HCT116 (cell line): Measurements from ENCODE around the gene LIMS2. TPM values are rescaled to one million over a fixed set of nuclear protein-coding genes. Genes with fewer than 3 reads are reported as not detected.

Experiments used
- ATAC-seq: fragments of 200-7000 bp; cut with Tn5 transposase; 2 replicates; pipeline ENCODE4 v1.9.1; 2020; ENCODE audit warnings: mild to moderate bottlenecking, moderate library complexity
- BruUV-seq: library from RNA; stranded (reverse); fragments of 400-500 nt; replicated peaks from 2 replicates; lab custom pipeline; 2021; lab: Mats Ljungman, UMichigan
- CTCF ChIA-PET: fragments of 300-600 bp; sonication (Branson Sonifier 250); formaldehyde crosslinking; loops from one replicate; lab custom pipeline; 2021; ENCODE audit warnings: antibody characterized with exemption; lab: Charles Lee
- POLR2A ChIA-PET: fragments of 300-600, 350-600 bp; sonication (Branson Sonifier 250); formaldehyde crosslinking; loops from one replicate; lab custom pipeline; 2021; ENCODE audit warnings: antibody characterized with exemption; lab: Charles Lee
- RAD21 ChIA-PET, 2 experiments: fragments of 300-600 bp; sonication (Branson Sonifier 250); formaldehyde crosslinking; loops; one replicate each; lab custom pipeline; 2023; ENCODE audit warnings: low total read pairs in 2 of 2; ENCODE audit not compliant: uncharacterized antibody in 2 of 2, unreplicated experiment in 2 of 2, low non-redundant PET in 1 of 2; lab: Charles Lee
- DNase-seq: peaks from one replicate; pipeline ENCODE4 v3.0.0-alpha.2; 2010; ENCODE audit warnings: low read depth, low spot score
- H2AFZ ChIP-seq: fragments of 200-600 bp; shearing (Covaris generic), sonication (generic); 2 replicates; pipeline ENCODE4 v1.6.1; 2017; ENCODE audit warnings: low read depth, mixed run types, mixed read lengths, antibody characterized with exemption, low read length; ENCODE audit not compliant: poor library complexity, severe bottlenecking
- H3K27ac ChIP-seq: 2 replicates; pipeline ENCODE4 v1.5.1; 2012; ENCODE audit warnings: low read depth, low read length
- H3K27me3 ChIP-seq: fragments of 200-600 bp; sonication (generic); 2 replicates; pipeline ENCODE4 v1.6.1; 2016; ENCODE audit warnings: mixed run types, low read length, mixed read lengths; ENCODE audit not compliant: insufficient read depth
- H3K36me3 ChIP-seq, 2 experiments: fragments of 200-500 bp in 1 of 2; fragments of 200-600 bp in 1 of 2; sonication (Bioruptor generic) in 1 of 2; sonication (generic) in 1 of 2; 2 replicates each; pipeline versions ENCODE4 v1.5.1 to v1.6.1; 2014 to 2016; ENCODE audit warnings: low read length in 2 of 2, inconsistent platforms in 1 of 2, mixed read lengths in 1 of 2, mixed run types in 1 of 2; ENCODE audit not compliant: insufficient read depth in 2 of 2, control insufficient read depth in 1 of 2
- H3K4me1 ChIP-seq, 2 experiments: fragments of 200-600 bp in 1 of 2; sonication (generic) in 1 of 2; 2 replicates each; pipeline versions ENCODE4 v1.5.1 to v1.6.1; 2012 to 2017; ENCODE audit warnings: low read length in 2 of 2, inconsistent platforms in 1 of 2, mild to moderate bottlenecking in 1 of 2, mixed read lengths in 1 of 2, mixed run types in 1 of 2, moderate library complexity in 1 of 2; ENCODE audit not compliant: insufficient read depth in 2 of 2, control insufficient read depth in 1 of 2
- H3K4me2 ChIP-seq: fragments of 200-600 bp; sonication (generic); 2 replicates; pipeline ENCODE4 v1.6.1; 2017; ENCODE audit warnings: mixed run types, low read length, mixed read lengths
- H3K4me3 ChIP-seq, 2 experiments: fragments of 200-600 bp in 1 of 2; sonication (generic) in 1 of 2; replicated peaks in 1 of 2; 2 replicates each; pipeline ENCODE4 v1.5.1; 2011 to 2016; ENCODE audit warnings: low read length in 2 of 2, control low read depth in 1 of 2, low read depth in 1 of 2, mild to moderate bottlenecking in 1 of 2, mixed read lengths in 1 of 2, mixed run types in 1 of 2
- H3K79me2 ChIP-seq: fragments of 200-600 bp; sonication (generic); 2 replicates; pipeline ENCODE4 v1.6.1; 2017; ENCODE audit warnings: mild to moderate bottlenecking, mixed run types, low read length, moderate library complexity, mixed read lengths; ENCODE audit not compliant: insufficient read depth
- H3K9ac ChIP-seq: fragments of 200-600 bp; sonication (generic); 2 replicates; pipeline ENCODE4 v1.6.1; 2016; ENCODE audit warnings: low read length, mixed read lengths
- H3K9me2 ChIP-seq: fragments of 200-600 bp; sonication (generic), shearing (Covaris generic); 2 replicates; pipeline ENCODE4 v1.6.1; 2017; ENCODE audit warnings: mixed run types, mild to moderate bottlenecking, moderate library complexity; ENCODE audit not compliant: insufficient read depth
- H3K9me3 ChIP-seq, 2 experiments: fragments of 200-500 bp in 1 of 2; fragments of 200-600 bp in 1 of 2; sonication (Bioruptor generic) in 1 of 2; sonication (generic) in 1 of 2; 2 replicates each; pipeline ENCODE4 v1.6.1; 2014 to 2017; ENCODE audit warnings: low read length in 2 of 2, mixed read lengths in 2 of 2, inconsistent platforms in 1 of 2, low read depth in 1 of 2, mild to moderate bottlenecking in 1 of 2, mixed run types in 1 of 2, moderate library complexity in 1 of 2; ENCODE audit not compliant: control insufficient read depth in 1 of 2, insufficient read depth in 1 of 2
- H4K20me1 ChIP-seq: fragments of 200-600 bp; sonication (generic), shearing (Covaris generic); 2 replicates; pipeline ENCODE4 v1.6.1; 2017; ENCODE audit warnings: mixed run types, mild to moderate bottlenecking, moderate library complexity; ENCODE audit not compliant: insufficient read depth
- ATF3 ChIP-seq: IDR thresholded peaks from 2 replicates; pipeline ENCODE4 v1.6.1; 2012
- CEBPB ChIP-seq: IDR thresholded peaks from 2 replicates; pipeline ENCODE4 v1.6.1; 2012; ENCODE audit warnings: low read depth
- EGR1 ChIP-seq: IDR thresholded peaks from 2 replicates; pipeline ENCODE4 v1.6.1; 2012; ENCODE audit warnings: low read depth
- ELF1 ChIP-seq: IDR thresholded peaks from 2 replicates; pipeline ENCODE4 v1.6.1; 2012; ENCODE audit warnings: low read depth, borderline replicate concordance
- EZH2phosphoT487 ChIP-seq: fragments of 200-600 bp; IDR thresholded peaks from 2 replicates; pipeline ENCODE4 v1.6.1; 2018; ENCODE audit warnings: antibody characterized with exemption, borderline replicate concordance
- FOSL1 ChIP-seq: IDR thresholded peaks from 2 replicates; pipeline ENCODE4 v1.6.1; 2012; ENCODE audit warnings: low read depth
- JUND ChIP-seq: IDR thresholded peaks from 2 replicates; pipeline ENCODE4 v1.6.1; 2012
- POLR2A ChIP-seq: IDR thresholded peaks from 2 replicates; pipeline ENCODE4 v1.7.0; 2011; ENCODE audit warnings: borderline replicate concordance; ENCODE audit not compliant: insufficient read depth, insufficient read length; ENCODE audit errors: extremely low read depth
- RAD21 ChIP-seq: IDR thresholded peaks from 2 replicates; pipeline ENCODE4 v1.6.1; 2012; ENCODE audit warnings: low read depth, mild to moderate bottlenecking
- REST ChIP-seq: IDR thresholded peaks from 2 replicates; pipeline ENCODE4 v1.6.1; 2012; ENCODE audit warnings: low read depth
- SIN3A ChIP-seq: IDR thresholded peaks from 2 replicates; pipeline ENCODE4 v1.6.1; 2012; ENCODE audit warnings: low read depth
- SRF ChIP-seq: IDR thresholded peaks from 2 replicates; pipeline ENCODE4 v1.6.1; 2012; ENCODE audit warnings: low read depth
- TCF7L2 ChIP-seq: IDR thresholded peaks from 2 replicates; pipeline ENCODE4 v1.7.0; 2011; ENCODE audit warnings: borderline replicate concordance, inconsistent platforms; ENCODE audit not compliant: insufficient read depth, insufficient read length; ENCODE audit errors: extremely low read depth
- YY1 ChIP-seq: IDR thresholded peaks from 2 replicates; pipeline ENCODE4 v1.6.1; 2011; ENCODE audit warnings: low read length, low read depth, moderate library complexity, mild to moderate bottlenecking; ENCODE audit not compliant: insufficient replicate concordance; ENCODE audit errors: extremely low read depth
- intact Hi-C: fragments of 100-400 bp; cut with micrococcal nuclease; formaldehyde crosslinking; loops from 2 replicates; pipeline ENCODE4 v1.10.0; 2022
- total RNA-seq: library from RNA; stranded (reverse); gene quantifications from one replicate; pipeline ENCODE4 v1.2.1, GENCODE V29; 2021; ENCODE audit not compliant: unreplicated experiment
- TF ChIP-seq, protein P1 (sequence below): IDR thresholded peaks from 2 replicates; pipeline ENCODE4 v1.6.1; 2011; ENCODE audit warnings: mild to moderate bottlenecking, low read length, moderate library complexity; ENCODE audit not compliant: insufficient replicate concordance; ENCODE audit errors: extremely low read depth
- TF ChIP-seq, protein P2 (sequence below): IDR thresholded peaks from 2 replicates; pipeline ENCODE4 v1.6.1; 2012

The LIMS2 gene
- total RNA-seq, 1 experiment from 2014 or later: 3.7 TPM

DNA sequence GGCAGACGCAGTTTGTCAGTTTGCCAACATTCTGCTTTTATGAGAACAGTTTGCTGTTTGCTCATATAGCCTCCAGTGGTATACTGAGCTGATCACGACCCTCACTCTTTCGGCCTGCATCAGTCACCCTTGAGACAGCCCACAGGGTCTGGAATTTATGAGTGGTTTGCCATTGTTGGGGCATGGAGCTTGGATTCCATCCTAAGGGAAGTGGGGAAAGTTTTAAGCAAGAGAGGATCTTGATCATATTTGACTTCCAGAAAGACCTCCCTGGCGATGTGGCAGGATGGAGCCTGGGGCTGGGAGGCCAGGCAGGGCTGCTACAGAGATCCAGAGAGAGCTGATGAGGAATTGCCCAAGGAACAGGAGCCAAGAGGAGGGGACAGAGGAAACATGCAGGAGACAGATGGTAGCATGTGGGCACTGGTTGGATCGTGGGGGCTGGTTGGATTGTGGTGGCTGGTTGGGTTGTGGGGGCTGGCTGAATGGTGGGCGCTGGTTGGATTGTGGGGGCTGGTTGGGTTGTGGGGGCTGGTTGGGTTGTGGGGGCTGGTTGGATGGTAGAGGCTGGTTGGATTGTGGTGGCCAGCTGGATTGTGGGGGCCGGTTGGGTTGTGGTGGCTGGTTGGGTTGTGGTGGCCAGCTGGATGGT, 56.7 kb downstream of the LIMS2 start (continued):
- TF ChIP-seq, protein P1, sequence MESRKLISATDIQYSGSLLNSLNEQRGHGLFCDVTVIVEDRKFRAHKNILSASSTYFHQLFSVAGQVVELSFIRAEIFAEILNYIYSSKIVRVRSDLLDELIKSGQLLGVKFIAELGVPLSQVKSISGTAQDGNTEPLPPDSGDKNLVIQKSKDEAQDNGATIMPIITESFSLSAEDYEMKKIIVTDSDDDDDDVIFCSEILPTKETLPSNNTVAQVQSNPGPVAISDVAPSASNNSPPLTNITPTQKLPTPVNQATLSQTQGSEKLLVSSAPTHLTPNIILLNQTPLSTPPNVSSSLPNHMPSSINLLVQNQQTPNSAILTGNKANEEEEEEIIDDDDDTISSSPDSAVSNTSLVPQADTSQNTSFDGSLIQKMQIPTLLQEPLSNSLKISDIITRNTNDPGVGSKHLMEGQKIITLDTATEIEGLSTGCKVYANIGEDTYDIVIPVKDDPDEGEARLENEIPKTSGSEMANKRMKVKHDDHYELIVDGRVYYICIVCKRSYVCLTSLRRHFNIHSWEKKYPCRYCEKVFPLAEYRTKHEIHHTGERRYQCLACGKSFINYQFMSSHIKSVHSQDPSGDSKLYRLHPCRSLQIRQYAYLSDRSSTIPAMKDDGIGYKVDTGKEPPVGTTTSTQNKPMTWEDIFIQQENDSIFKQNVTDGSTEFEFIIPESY: no peak
- TF ChIP-seq SRF: no peak
- TF ChIP-seq POLR2A: no peak

DNA sequence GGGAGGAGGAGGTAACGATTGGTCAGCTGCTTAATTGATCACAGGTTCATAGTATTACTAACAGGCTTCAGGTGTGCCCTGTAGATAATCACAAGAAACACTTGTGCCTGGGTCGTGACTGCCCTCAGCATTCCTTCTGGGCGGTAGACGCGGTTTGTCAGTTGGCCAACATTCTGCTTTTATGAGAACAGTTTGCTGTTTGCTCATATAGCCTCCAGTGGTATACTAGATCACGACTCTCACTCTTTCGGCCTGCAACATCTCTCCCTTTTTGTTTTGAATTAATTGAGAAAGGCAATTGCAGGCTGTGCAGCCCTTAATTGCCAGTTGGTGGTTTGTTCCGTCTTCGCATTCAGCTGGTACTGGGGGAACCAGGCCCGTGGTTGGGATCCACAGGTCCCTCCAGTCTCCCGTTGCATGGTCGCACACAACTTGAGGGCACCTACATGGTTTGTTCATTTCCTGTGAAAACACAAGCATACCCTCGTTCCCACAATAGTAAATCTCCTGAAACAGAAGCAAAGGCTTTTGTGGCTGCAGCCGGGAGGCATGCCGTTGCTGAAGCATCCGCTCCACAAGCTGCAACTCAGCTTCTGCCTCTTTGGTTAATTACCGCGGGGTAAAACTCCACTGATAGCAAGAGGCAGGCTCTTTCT, 59.7 kb downstream of the LIMS2 start:
- Histone ChIP-seq H3K4me2 (no peak overlapping the region), H3K36me3 (no peaks in the 10 kb centered on the region), H3K9me3 (no peaks in the 10 kb centered on the region; a peak in 1 of 4 replicates), H3K9me2 (no peaks in the 10 kb centered on the region), H3K27ac (no peak overlapping the region), H3K4me3 (no peak overlapping the region), H2AFZ (no peak overlapping the region), H3K27me3 (no peaks in the 10 kb centered on the region), H4K20me1 (no peaks in the 10 kb centered on the region), H3K9ac (no peak overlapping the region), H3K4me1 (no peaks in the 10 kb centered on the region; a peak in 1 of 4 replicates), H3K79me2 (no peaks in the 10 kb centered on the region)
- ChIA-PET POLR2A (no interaction called here), RAD21 (no interaction called here), CTCF (no interaction called here)
- ATAC-seq (no peak), DNase-seq (no peak)
- TF ChIP-seq FOSL1: no peak
- TF ChIP-seq SIN3A: no peak
- no peak for TF ChIP-seq JUND
- TF ChIP-seq ATF3: no peak
- no peak for TF ChIP-seq CEBPB
- no peak for TF ChIP-seq EGR1
- no peak for TF ChIP-seq EZH2phosphoT487
- TF ChIP-seq REST: no peak
- no peak for TF ChIP-seq YY1
- TF ChIP-seq POLR2A: no peak
- TF ChIP-seq, protein P2, sequence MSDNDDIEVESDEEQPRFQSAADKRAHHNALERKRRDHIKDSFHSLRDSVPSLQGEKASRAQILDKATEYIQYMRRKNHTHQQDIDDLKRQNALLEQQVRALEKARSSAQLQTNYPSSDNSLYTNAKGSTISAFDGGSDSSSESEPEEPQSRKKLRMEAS: no peak
- TF ChIP-seq, protein P1: no peak
- no peak for TF ChIP-seq TCF7L2
- TF ChIP-seq RAD21: no peak
- TF ChIP-seq ELF1: no peak
- BruUV-seq: no TSS peak
- intact Hi-C loops: no loop called here
